ENCODE results near the gene HDAC9.

DNA sequence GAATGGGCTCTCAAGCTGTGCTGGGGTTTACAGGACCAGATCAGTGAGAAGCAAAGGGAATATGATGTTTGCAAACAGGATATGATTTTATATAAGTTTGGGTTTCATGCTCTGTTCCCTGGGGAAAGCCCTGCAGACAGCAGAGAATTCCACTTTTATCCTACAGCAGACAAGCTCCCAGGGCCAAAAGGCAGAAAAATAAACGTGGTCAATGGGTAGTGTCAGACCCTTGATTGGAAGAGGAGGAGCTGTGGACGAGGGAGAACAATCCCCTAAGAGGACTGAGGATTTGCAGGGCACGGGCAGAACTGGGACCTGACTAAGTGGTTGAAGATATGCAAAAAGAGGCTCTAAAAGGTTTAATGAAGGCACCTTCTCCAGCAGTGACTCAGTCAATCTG lies 275.3 kb downstream of the HDAC9 start:
- TF ChIP-seq, protein P1, sequence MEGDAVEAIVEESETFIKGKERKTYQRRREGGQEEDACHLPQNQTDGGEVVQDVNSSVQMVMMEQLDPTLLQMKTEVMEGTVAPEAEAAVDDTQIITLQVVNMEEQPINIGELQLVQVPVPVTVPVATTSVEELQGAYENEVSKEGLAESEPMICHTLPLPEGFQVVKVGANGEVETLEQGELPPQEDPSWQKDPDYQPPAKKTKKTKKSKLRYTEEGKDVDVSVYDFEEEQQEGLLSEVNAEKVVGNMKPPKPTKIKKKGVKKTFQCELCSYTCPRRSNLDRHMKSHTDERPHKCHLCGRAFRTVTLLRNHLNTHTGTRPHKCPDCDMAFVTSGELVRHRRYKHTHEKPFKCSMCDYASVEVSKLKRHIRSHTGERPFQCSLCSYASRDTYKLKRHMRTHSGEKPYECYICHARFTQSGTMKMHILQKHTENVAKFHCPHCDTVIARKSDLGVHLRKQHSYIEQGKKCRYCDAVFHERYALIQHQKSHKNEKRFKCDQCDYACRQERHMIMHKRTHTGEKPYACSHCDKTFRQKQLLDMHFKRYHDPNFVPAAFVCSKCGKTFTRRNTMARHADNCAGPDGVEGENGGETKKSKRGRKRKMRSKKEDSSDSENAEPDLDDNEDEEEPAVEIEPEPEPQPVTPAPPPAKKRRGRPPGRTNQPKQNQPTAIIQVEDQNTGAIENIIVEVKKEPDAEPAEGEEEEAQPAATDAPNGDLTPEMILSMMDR (IDR thresholded peaks at IDR 0.05): no peak
- TF ChIP-seq ZFX (IDR thresholded peaks at IDR 0.05; ENCODE audit: borderline replicate concordance): no peak

All from 22Rv1 (cell line).